Measurements from ENCODE around the gene TUBA8. TPM values are rescaled to one million over a fixed set of nuclear protein-coding genes. Genes with fewer than 3 reads are reported as not detected.
"Not testable (repeated sequence)": the region's sequence is repeated elsewhere in the genome, so short reads cannot be mapped to it uniquely, and the experiment has no call there.

Gene TUBA8
- total RNA-seq, 4 donors from 2014 or later = 3.2 to 18.4 (median 12.5) TPM

DNA sequence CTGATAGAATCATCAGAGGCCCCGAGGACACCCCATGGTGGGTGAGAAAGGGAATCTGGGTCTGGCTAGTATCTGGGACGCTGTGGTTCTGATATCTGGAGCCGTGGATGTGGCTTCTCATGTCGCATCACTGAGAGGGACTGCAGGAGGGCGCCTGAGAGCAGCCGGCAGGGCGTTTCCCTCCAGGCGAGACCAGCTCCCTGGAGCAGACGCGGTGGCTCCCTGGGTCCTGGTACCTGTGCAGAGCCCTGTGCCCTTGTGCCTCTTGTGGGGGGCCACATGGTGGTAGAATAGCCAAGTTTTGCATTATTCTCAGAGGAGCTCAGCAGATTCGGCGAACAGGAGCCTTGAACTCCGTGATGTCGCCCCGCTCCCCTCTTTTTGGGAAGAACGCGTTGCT, 59.7 kb downstream of the TUBA8 start:
- H3K4me3 ChIP-seq (replicated peaks in 1 of 3); H3K4me1 ChIP-seq; H3K9me3 ChIP-seq; H3K27ac ChIP-seq; H3K36me3 ChIP-seq; intact Hi-C loops (cut with DNase I); DNase-seq; H3K27me3 ChIP-seq: not testable (repeated sequence)
- WGBS, 2 donors = 90 to 93% methylated on average over 3 to 17 of the region's 17 CpGs

DNA sequence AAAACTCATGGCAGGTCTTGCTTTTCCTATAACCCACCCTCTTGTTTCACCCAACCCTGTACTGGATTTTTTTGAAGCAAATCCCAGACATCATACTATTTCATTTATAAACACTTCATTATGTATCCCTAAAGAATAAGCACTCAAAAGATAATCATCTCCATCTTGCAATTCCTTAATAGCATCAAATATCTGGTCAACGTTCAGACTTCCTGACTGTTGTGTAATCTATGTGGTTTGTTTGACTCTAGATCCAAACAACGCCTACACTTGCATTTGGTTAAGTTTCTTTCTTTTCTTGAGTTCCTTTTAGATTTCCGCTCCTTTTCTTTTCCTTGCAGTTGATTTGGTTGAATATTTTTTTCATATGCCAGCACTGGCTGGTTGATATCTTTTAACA, 61.6 kb downstream of the TUBA8 start:
- not testable (repeated sequence) for H3K36me3 ChIP-seq, DNase-seq
- 84 to 89% methylated on average over 3 of the region's 3 CpGs for WGBS, 2 donors

DNA sequence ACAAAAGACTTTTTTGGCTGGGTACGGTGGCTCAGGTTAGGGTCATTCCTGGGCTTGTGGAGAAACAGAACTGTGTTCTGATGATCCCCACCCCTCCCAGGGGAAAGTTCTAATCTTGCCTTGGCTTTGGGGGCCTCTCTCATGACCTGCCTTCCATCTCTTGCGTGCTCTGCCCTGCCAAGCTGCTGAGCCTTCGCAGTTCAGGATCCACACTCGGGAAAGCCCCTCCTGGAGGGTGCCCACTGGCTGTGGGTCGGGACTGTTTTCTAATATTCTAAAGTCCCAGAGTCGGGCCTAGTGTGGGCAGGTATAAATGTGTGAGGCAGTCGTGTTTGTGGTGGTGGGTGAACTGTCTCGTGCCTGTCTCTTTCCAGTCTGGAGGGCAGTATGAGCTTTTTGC, 62.2 kb downstream of the TUBA8 start:
- H3K27me3 ChIP-seq; H3K27ac ChIP-seq; H3K36me3 ChIP-seq; intact Hi-C loops (cut with DNase I); H3K9me3 ChIP-seq; H3K4me3 ChIP-seq (replicated peaks in 1 of 3); DNase-seq; H3K4me1 ChIP-seq: not testable (repeated sequence)
- WGBS, 2 donors = 86 to 90% methylated on average over 1 to 8 of the region's 8 CpGs

More for the DNA sequence above, 61.6 kb downstream of the TUBA8 start:
- intact Hi-C loops (cut with DNase I); H3K27ac ChIP-seq; H3K27me3 ChIP-seq; H3K9me3 ChIP-seq; H3K4me1 ChIP-seq; H3K4me3 ChIP-seq (replicated peaks in 1 of 3): not testable (repeated sequence)

DNA sequence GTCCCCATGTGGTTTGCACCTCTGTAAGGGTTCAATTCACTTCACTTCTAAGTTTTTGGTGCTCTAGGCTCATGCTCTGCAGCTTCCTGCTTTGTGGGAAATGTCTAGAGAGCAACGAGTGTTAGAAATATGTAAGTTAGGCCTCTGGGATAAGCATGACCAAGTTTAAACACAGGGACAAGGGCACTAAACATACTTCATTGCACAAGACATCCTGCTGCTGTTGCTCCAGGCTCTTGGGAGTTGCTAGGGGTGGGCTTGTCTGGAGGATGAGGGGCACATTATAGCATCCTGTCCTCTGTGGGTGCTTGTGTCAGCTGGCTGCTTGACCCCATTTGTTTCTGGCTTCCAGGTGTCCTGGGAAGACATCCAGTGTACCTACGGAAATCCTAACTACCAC, 62.8 kb downstream of the TUBA8 start:
- intact Hi-C loops (cut with DNase I); H3K36me3 ChIP-seq; DNase-seq; H3K4me3 ChIP-seq (replicated peaks in 1 of 3); H3K4me1 ChIP-seq; H3K27me3 ChIP-seq; H3K9me3 ChIP-seq; H3K27ac ChIP-seq: not testable (repeated sequence)
- WGBS, 2 donors = 74 to 83% methylated on average over 1 of the region's 2 CpGs

Small RNAs within 50 kb of the gene (small RNA-seq; reads per million reads assigned to genes)
- gene AC016027.5 = not detected

Other genes with a start within 250 kb of the TUBA8 start
- gene MICAL3, start 86.2 kb upstream of the TUBA8 start, total RNA-seq = 10 to 100 TPM; 31.8 to 53.8 (median 43.6) TPM
- gene PEX26, start 32.8 kb upstream of the TUBA8 start, total RNA-seq = 10 to 100 TPM; 29.4 to 49.6 (median 39.4) TPM
- 10 to 100 TPM in 3 of 4 donors, 1 to 10 TPM in 1; 7.6 to 13.9 (median 12.3) TPM for gene USP18, start 39.4 kb downstream of the TUBA8 start, total RNA-seq

All from thyroid gland (tissue), 4 donors.